Activated CD4-positive, alpha-beta T cell treated with anti-CD3 and anti-CD28 coated beads, Interleukin-2, amount 50 U/mL, for 16 hours (primary cell): ENCODE measurements around the gene NDUFA12.
"Not testable (repeated sequence)": the region's sequence is repeated elsewhere in the genome, so short reads cannot be mapped to it uniquely, and the experiment has no call there.

Experiments used
- DNase-seq: peaks from one replicate; pipeline ENCODE4 v3.0.0-alpha.2; 2020

Gene NDUFA12

DNA sequence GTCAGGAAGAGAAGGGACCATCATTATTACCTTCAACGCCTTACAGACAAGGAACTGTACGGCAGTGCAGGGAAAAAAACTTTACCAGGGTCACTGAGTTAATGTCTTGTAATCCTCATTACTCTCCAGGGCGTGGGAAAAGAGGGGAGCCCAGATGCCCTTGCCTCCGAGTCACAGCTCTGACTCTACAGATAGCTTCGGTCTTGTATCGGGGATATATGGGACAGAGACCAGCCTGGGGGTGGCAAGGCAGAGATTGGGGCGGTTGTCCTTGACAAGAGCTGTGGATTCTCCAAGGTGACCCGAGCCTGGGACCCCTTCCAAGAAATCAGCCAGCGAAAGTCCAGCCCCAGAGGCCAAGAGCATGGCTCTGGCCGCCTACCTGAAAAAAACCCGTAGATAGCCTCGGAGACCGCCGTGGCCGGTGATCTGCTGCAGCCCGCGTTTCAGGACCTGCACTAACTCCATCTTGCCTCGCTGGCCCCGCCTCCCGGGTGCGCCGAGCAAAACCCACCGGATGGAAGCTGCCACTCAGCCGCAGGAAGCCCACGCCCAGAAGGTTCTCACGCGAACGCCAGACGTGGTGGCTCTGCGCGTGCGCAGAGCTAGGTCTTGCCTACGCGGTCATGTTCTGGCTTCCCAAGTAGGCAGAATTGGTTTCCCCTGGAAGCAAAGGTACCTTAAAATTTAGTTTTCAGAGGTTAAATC lies at the start of gene NDUFA12:
Gene NDUFA12 (minus strand): TSS at position 485 of the 708 bp plus-strand sequence. CDS start 17 bp downstream, at position 468.
- DNase-seq = peak; percentile 97

- no peak for DNase-seq
Measured at GRCh38 chr12:95051241-95051640, 47.7 kb upstream of the NDUFA12 start.

DNA sequence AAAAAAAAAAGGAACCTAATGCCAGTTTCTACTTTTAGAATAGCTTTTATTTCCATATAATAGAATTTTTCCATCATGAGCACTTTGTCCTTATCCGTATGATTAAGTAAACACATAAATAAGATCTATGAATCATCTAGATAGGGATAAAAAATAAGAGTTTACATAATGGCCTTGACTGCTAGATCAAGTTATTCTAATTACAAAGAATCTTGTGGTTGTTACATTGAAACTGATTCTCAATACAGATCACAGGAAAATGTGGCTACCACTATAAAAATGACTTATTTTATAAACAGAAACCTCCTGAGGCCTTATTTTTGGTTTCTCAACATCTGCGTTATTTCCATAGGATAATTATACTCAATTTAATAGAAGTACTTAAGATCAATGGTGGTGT lies 34.4 kb upstream of the NDUFA12 start:
- peak; percentile 0 for DNase-seq

GRCh38 chr12:95034750-95035149 lies 31.3 kb upstream of the NDUFA12 start:
- DNase-seq = no peak

DNA sequence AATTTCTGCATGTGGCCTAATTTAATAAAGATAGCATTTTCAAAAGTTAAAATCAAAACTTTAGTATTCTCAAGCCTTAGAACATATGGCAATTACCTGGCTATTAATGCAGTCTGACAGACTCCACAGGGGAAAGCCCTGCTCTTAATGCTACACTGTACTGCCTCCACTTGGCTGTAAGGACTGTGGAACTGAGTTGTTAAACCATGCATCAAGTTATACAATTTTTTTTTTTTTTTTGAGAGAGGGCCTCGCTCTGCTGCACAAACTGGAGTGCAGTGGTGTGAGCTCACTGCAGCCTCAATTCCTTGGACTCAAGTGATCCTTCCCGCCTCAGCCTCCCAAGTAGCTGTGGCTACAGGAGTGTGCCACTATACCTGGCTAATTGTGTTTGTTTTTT lies 19.0 kb upstream of the NDUFA12 start:
- no peak for DNase-seq

DNA sequence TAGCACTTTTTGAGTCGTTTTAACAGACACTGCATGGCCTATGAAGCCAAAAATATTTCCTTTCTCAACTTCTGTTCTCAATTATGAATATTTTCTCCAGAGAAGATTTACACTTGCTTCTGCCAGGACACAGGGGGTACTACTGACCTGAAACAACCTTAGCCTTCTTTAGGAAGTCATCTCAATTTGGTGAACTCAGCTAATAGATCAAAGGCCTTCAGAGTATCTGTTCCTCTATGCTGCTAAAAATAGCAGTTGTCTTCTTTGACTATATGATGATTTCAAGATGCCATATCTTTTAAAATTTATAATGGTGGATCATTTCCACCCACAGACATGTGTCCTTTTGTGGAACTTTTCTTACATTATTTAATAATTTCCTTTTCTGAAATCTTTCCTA lies 14.0 kb upstream of the NDUFA12 start:
- DNase-seq = no peak

DNA sequence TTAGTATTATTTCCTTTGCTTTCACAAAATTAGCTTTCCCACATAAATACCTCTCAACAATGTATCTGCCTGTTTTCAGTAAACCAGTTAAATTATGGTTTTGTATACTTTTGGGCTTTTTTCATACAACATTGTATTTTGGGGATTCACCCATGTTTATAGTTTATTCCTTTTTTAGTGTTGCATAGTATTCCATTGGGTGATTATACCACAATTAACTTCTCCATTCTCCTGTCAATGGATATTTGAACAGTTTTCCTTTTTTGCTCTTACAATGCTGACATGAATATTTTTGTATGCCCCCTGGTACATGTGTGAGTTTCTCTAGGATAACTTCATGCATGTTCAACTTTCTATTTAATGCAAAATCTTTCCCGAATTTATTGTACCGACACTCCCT lies 12.6 kb upstream of the NDUFA12 start:
- DNase-seq = no peak

- no peak for DNase-seq
Measured at GRCh38 chr12:95014554-95014953, 11.1 kb upstream of the NDUFA12 start.

GRCh38 chr12:95006206-95006605 lies 2.7 kb upstream of the NDUFA12 start:
- no peak for DNase-seq

DNA sequence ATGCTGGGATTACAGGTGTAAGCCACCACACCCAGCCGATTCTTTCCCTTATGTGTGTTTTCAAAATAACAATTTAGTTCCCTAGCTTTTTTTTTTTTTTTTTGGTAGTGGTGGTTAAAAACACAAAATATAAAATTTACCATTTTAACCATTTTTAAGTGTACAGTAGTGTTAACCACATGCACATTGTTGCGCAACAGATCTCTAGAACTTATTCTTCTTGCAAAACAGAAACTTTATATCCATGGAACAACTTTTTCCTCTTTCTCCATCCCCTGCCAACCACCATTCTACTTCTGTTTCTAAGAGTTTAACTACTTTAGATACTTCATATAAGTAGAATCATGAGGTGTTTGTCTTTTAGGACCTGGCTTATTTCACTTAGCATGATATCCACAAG lies 1.1 kb upstream of the NDUFA12 start:
- no peak for DNase-seq

GRCh38 chr12:95003921-95004272 lies 400 bp upstream of the NDUFA12 start:
- no peak for DNase-seq

GRCh38 chr12:95002754-95003153 lies 743 bp downstream of the NDUFA12 start:
- no peak for DNase-seq

GRCh38 chr12:94998326-94998725 lies 5.2 kb downstream of the NDUFA12 start:
- no peak for DNase-seq

DNA sequence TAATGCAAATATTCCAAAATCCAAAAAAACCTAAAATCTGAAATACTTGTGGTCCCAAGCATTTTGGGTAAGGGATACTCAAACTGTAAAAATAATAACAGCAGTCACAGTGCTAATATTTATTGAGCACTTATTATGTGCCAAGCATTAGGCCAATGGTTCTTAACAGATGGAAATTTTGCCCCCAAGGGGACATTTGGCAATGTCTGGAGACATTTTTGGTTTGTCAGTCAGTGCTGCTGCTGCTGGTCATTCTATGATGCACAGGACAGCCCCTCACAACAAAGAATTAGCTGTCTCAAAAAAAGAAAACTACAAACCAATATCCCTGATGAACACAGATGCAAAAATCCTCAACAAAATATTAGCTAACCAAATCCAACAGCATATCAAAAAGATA lies 5.8 kb downstream of the NDUFA12 start:
- no peak for DNase-seq

DNA sequence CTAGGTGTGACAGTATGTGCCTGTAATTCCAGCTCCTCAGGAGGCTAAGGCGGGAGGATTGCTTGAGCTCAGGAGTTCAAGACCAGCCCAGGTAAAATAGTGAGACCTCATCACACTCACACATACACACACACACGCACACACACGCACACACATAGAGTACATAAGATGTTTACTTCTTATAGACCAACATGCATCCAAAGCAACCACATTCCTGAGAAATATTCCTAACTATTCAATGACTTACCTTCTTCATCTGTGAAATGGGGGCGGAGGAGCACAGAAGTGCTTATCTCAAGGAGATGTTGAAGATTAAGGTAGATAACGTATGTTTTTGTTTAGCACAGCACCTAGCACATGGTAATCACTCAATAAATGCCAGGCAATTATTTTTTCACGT lies 6.4 kb downstream of the NDUFA12 start:
- no peak for DNase-seq

GRCh38 chr12:94994312-94994711 lies 9.2 kb downstream of the NDUFA12 start:
- no peak for DNase-seq

GRCh38 chr12:94993855-94994254 lies 9.6 kb downstream of the NDUFA12 start:
- DNase-seq = not testable (repeated sequence)

DNA sequence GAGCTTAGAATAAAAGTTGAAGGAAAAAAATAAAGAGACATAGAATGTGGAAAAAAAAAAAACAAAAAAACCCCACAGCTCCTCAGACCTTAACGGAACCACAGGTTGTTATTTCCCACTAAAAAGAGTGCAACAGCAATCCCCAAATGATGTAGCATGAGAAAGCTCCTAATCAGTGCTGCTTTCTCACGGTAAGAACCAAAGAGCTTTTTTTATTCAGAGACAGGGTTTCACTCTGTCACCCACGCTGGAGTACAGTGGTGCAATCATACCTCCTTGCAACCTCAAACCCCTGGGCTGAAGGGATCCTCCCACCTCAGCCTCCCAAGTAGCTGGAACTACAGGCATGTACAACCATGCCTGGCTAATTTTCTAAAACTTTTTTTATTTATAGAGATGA lies 13.3 kb downstream of the NDUFA12 start:
- DNase-seq = no peak

GRCh38 chr12:94988471-94988870 lies 15.0 kb downstream of the NDUFA12 start:
- DNase-seq = no peak

GRCh38 chr12:94987801-94988200 lies 15.7 kb downstream of the NDUFA12 start:
- DNase-seq = no peak

- no peak for DNase-seq
Measured at GRCh38 chr12:94987076-94987669, 16.3 kb downstream of the NDUFA12 start.

DNA sequence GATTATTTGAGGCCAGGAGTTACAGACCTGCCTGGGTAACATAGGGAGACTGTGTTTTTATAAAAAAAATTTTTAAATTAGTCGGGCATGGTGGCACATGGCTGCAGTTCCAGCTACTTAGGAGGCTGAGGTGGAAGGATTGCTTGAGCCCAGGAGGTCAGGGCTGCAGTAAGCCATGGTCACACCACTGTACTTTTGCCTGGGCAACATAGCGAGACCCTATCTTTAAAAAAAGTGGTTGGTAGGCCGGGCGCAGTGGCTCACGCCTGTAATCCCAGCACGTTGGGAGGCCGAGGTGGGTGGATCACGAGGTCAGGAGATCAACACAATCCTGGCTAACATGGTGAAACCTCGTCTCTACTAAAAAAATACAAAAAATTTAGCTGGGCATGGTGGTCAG lies 18.4 kb downstream of the NDUFA12 start:
- not testable (repeated sequence) for DNase-seq

DNA sequence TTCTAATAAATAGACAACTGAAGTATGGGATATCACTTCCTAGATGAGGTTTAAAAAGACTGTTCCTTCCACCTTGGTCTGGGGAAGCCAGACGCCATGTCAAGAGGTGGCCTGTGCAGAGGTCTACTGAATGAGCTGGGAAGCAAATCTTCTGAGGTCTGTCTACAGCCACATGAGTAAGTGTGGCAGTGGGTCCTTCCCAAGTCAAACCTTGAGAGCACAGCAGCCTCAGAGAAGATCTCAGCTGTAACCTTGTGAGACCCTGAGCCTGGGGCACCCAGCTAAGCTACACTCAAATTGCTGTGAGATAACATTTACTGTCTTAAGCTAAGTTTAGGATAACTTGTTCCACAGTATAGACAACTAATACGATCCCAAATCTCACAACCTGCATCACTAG lies 20.2 kb downstream of the NDUFA12 start:
- DNase-seq = no peak

GRCh38 chr12:94982456-94982855 lies 21.0 kb downstream of the NDUFA12 start:
- DNase-seq = no peak

DNA sequence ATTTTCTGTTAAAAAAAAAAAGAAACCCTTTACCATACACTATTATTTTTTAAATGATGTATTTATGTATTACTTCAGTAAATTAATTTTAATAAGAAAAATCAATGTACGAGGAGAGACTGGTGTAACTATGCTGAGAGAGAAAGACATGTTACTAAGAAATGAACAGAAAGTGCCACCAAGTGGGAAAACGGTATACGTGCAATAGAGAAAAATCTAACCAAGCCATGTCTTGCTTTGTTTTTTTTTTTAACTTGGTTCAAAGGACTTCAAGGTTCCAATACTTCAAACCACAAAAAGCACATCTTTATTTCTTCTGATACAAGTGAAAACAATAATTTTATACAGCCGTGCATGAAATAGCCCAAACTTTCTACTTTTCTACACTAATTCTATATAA lies 22.9 kb downstream of the NDUFA12 start:
- DNase-seq = no peak
